NCI-H1930 (cell line): Measurements from ENCODE around the gene RXRA.

Source experiments
- DNase-seq, 2 experiments: peaks; one replicate each; lab custom pipeline; 2025; lab: John Stamatoyannopoulos, UW

Gene RXRA

DNA sequence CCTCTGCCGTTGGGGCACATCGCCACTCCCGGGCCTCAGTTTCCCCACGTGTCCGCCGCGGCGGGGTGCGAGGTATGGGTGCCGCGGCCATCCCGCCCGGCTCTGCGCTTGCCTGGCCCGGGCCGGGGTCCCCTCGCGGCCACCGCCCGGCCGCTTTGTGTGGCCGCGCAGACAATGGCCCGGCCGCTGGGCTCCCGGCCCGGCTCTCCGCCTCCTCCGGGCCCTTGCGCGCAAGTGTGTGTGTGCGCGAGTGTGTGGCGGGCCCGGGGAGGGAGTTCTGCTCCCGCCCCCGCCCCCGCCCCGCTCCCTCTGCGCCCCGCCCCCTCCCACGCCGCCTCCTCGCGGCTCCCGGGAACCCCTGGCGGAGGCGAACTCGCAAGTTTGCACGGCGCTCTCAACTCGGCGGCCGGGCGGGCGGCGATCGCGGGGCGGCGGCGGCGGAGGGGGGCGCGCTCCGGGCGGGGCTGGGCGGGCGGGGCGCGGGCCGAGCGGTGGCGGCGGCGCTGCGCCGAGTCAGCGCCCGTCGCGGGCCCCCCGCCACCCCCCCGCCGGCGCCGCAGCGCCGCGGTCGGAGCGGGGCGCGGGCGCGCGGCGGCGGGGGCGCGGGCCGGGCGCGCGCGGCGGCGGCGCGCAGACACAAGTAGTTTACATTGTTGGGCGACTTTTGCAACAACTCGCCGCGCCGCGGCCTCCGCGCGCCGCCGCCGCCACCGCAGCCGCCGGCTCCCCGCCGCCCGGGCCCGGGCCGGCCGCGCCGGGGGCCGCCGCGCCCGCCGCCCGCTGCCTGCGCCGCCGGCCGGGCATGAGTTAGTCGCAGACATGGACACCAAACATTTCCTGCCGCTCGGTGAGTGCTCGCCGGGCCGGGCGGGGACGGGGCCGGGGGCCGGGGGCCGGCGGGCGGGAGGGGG is at the start of gene RXRA:
TSS of gene RXRA (plus strand) at position 643 of the 911 bp plus-strand sequence. CDS start at position 820, 177 bp downstream.
- peak; percentile 40 to 57 for DNase-seq

DNA sequence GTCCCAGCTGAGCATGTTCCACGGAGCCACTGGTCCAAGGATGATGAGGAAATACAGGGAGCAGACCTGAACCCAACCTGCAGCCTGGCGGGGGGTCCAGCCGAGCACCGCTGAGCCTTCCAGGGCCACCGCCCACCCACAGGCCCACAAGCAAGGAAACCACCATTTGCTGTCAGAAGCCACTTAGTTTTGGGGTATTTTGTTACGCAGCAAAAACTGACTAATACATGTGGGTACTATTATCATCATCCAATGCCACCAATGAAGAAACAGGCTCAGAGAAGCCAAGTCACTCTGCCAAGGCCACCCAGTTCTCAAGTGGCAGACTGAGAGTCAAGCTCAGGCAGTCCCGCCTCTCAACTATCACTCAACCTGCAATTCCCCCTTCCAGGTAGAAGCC is 48.0 kb upstream of the RXRA start:
- no peak for DNase-seq

DNA sequence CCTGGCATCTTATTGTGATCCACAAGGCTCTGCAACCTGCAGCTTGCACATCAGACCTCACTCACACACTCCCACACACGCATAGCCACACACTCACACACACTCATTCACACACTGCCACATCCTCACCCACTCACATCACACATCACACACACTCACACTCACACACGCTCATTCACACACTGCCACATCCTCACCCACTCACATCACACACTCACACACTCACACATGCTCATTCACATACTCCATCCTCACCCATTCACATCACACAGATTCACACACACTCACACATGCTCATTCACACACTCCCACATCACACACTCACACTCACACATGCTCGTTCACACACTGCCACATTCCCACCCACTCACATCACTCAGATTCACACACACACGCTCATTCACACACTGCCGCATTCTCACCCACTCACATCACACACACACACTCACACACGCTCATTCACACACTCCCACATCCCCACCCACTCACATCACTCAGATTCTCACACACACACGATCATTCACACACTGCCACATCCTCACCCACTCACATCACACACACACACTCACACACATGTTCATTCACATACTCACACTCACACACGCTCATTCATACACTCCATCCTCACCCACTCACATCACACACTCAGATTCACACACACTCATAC is 47.1 kb upstream of the RXRA start:
- DNase-seq: no peak

DNA sequence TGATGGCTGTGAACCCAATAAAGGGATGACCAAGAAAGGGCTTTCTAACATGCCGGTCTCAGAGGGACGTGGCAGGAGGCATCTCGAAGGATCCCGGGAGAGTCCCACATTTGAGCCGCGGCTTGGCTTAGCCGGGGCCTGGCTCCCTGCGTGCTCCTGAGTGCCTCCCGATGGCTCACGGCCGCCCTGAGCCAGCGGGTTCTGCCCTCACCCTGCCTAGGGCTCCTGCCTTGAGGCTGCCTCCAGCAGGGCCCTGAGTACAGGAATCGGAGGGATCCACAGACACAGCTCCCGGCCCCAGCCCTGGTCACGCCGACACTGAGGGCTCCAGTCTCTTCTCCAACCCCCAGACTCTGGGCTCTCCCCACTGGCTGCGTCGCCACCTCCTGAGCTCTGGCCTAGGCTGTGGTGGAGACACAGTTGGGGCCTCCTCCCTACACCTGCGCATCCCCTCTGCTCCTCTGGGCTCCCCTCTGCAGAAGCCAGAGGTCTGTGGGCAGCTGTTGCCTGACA is 44.1 kb upstream of the RXRA start:
- DNase-seq: no peak

DNA sequence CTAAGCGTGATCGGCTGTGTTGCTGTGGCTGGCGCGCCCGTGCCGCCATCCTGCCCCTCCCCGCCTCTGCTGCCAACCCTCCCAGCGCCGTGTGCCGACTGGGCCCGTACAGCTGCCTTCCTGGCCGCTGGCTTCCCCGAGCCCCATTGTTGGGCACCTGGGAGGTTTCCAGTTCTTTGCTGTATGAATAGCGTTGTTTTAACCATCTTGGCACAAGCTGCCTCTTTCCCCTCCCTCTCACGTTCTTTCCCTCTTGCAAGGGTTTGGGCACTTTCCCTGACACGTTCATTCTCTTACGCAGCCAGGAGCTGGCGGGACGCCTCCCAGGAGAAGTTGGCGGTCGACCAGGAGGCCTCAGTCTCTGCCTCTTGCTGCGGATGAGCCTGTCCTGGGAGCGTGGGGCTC is 43.1 kb upstream of the RXRA start:
- no peak for DNase-seq

DNA sequence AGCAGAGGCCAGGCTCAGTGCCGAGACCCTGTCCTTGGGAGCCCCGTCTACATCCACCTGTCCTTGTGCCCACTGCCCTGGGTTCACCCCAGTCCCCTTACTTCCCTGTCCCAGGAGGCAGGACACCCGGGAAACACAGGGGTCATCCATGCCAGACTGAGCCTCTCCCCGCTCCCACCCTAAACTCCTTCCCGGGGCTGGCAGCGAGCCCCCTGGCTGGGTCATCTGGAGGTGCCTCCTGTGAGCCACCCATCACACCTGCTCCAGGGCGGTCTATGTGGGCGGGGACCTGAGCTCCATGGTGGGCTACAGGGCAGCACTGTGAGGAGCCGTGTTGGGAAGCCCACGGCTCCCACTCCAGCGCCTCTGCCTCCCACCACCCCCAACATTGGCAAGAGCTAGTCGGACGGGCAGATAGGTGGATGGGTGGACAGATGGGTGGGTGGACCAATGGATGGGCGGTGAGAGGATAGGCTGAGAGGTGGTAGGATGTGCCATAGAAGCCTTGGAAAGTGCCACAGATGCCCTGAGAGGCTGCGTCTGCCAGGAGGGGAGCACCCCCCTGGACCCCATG is 42.5 kb upstream of the RXRA start:
- DNase-seq: no peak

DNA sequence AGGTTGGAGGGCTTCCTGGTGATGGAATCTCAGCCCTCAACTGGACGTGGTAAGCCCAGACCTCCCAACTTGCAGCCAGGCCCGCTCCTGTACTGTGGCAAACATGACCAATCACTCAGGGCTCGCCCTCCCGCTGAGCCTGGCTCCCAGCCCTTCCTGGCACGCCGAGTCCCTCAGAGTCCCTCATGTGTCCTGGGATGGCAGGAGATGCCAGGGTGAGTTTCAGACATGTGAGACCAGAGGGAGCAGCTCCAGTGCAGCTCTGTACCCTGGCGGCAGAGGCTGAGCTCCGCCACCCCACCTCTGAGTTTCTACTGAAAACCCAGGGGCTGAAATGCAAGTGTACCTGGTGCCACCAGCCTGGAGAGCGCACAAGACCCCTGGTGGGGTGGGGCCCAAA is 42.0 kb upstream of the RXRA start:
- DNase-seq: no peak

DNA sequence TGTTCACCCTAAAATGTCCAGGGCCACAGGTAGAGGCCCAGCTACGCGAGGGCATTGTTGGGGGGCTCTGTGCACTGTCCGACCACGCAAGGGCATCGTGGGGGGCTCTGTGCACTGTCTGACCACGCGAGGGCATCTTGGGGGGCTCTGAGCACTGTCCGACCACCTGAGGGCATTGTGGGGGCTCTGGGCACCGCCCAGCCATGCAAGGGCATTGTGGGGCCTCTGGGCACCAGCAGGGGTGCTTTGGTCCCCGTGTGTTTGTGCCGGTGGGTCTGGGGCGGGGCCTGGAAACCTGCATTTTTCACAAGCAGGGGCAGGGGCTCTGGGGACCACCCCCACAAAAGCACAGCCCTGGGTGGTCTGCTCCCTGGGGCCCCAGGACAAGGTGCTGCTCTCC is 41.5 kb upstream of the RXRA start:
- no peak for DNase-seq

DNA sequence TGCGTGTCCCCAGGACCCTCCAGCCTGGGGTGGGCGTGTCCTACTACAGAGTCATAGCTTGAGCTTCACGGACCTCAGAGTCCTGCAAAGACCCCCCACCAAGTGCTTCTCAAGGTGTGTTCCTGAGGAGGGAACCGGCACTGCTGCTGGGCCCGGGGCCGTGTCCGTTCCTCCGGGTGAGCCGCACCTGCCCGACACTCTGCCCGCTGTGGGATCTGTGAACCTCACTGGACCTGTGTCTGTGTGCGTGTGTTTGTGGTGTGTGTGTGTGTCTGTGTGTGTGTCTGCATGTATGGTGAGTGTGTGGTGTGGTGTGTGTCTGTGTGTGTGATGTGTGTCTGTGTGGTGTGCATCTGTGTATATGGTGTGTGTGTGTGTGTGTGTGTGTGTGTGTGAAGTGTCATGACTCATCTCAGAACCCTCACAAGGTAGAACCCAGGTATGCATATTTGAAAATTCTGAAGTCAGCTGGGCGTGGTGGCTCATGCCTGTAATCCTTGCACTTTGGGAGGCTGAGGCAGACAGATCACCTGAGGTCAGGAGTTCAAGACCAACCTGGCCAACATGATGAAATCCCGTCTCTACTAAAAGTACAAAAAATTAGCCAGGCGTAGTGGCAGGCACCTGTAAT is 40.9 kb upstream of the RXRA start:
- DNase-seq: no peak

DNA sequence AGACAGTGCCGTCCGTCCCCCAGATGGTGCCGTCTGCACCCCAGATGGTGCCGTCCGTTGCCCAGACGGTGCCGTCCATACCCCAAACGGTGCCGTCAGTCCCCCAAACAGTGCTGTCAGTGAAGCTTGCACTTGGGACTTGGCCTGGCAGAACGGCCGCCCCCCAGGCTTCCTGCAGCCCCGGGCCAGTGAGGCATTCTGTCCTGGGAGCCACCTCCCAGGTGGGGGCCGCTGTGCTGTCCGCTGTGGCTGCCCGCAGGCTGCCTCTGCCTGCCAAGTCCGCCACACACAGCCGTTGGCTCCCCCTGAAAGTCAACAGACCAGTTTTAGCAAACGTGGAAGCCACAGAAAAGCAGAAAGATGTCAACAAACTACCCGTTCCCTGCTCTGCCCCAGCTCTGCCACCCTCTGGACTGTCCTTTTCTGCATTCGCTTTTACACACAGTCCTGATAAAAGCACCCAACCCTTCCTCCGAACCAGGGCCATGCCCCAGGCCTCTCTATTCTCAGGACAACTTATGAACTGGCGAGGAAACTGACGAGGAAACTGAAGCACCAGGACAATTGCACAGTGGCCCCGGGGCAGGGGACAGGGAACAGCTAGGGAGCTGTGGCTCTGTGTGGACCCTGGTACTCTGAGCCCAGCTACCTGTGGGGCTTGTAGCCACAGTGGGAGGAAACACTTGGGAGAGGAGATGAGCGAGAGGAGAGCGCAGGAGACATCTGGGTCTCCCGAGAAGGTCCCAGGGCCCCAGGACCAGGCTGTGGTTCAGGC is 39.6 kb upstream of the RXRA start:
- no peak for DNase-seq

DNA sequence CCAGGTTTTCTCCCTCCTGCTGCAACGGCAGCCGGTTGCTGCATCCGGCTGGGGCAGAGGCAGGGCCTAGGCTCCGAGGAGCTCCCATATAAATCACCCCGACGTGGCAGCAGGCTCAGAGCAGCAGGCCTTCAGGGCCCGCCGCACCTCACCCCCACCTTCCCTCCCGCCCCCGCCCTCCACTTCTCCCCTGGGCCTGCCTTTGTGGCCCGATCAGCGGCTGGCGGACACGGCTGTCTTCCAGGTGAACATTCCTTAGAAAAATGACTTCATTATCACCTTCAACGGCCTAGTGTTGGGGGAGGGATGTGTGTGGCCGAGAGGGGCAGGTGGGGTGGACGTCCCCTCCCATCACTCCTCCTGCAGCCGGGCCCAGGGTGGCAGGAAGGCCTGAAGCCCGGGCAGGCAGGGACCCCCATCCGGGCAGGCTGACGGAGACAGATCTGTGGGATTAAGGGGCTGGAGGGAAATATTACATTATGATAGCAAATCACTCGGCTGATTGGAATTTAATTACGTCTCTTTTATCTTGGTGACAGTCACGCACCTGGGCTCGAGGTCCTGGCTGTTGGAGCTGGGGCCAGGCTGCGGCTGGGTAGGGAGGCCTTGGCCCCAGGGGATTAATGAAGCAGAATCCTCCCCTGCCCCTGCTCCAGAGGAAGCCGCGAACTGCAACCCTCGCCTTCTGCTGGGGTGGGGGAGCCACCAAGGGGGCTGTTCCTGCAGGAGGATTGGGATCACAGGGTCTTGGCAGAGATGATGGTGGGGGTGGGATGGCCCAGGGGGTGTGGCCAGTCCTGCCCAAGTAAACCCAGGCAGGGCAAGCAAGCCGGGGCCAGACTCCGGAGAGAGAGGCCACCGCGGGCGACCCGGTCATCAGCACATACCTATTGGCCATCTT is 38.4 kb upstream of the RXRA start:
- DNase-seq: no peak

DNA sequence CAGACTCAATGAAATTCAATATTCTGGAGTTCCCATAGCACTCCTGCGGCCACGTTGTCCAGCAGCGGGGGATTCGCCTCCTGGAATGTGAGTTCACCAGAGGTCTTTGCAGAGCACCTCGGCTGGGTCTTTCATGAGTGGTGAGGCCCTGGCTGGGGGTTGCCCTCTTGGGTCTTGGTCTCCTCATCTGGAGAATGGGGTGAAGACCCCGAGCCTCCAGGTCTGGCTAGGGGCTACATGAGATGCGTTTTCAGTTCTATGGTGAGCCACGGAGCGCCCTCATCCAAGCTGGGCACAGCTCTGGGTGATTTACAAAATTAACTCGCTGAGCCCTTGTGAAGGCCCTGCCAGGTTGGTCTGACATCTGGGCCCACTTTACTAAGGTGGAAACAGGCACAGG is 37.5 kb upstream of the RXRA start:
- no peak for DNase-seq

DNA sequence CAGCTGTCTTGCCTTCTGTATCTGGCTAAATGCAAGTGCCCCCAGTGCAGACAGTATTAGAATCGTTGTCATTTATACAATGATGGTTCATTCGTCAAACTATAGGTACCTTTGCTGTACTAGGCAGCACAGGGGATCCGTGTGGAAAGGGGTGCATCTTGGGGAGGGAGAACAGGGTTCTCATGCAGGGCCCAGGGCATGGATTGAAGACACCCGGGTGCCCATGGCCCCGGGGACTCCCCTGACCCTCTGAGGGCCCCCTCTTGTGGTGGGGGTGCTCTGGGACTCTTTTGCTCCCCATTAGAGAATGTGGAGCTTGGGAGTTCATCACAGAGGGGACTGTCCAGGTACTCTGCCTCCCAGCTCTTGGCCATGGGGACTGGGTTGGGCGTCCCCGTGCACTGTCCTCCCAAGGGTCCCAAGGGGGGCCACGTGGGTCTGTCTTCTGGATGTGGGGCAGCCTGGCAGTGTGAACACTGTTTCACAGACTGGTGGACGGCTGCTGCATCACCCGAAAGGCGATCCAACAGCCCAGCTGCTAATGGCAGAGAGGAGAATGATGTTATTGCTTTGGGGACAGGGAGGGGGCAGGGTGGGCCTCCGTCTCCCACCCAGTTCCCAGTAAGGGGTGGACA is 36.9 kb upstream of the RXRA start:
- DNase-seq: no peak

DNA sequence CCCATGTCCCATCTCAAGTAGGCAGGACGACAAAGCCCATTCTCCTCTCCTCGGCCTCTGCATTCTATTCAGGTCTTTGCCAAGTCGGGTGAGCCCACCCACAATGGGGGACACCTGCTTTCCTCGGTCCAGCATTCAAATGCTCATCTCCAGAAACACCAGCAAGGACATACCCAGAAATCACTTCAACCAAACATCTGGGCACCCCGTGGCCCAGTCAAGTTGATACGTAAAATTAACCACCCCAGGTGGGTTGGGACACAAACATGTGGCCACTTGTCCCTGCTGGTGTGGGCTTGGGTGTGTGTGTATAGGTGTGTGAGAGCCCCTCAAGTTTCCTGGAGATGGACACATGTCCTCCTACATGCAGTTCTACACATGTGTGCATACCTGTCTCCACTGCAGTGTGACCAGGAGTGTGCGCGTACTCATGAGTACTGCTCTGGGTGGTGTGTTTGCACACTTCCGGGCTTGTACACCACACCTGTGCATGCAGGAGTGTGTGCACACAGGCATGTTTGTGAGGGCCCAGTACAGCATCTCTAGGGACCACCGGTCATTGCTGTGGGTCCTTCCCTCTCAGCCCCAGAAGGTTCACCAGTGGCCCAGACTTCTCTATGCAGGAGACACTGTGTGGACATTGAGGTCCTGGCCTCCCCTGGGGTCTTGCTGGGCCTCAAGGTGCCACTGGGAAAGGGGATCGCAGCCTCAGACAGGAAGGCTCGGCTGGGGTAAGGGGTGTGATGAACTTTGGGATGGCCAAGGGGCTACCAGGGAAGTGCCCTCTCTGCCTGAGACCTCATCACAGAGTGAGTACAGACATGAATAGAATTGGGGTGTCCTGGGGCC is 35.4 kb upstream of the RXRA start:
- DNase-seq: no peak

DNA sequence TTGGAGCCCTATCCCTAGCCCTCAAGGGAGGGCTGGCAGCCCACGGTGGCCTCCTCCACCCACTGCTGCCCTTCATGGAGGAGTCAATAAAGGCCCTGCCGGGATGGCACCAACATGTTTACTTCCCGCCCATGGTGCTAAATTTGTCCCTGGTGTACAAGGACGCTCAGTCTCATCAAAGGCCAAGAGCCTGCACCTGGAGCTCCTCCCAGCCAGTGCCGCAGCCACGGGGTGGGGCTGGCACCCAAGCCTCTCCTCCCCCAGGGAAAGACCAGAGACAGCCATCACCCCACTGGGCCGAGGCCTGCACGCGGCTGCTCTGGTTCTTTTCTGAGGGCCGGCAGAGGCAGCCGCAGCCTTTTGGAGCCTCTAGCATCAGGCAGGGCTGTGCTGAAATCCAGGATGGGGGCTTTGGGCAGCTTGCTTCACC is 34.8 kb upstream of the RXRA start:
- DNase-seq: no peak

DNA sequence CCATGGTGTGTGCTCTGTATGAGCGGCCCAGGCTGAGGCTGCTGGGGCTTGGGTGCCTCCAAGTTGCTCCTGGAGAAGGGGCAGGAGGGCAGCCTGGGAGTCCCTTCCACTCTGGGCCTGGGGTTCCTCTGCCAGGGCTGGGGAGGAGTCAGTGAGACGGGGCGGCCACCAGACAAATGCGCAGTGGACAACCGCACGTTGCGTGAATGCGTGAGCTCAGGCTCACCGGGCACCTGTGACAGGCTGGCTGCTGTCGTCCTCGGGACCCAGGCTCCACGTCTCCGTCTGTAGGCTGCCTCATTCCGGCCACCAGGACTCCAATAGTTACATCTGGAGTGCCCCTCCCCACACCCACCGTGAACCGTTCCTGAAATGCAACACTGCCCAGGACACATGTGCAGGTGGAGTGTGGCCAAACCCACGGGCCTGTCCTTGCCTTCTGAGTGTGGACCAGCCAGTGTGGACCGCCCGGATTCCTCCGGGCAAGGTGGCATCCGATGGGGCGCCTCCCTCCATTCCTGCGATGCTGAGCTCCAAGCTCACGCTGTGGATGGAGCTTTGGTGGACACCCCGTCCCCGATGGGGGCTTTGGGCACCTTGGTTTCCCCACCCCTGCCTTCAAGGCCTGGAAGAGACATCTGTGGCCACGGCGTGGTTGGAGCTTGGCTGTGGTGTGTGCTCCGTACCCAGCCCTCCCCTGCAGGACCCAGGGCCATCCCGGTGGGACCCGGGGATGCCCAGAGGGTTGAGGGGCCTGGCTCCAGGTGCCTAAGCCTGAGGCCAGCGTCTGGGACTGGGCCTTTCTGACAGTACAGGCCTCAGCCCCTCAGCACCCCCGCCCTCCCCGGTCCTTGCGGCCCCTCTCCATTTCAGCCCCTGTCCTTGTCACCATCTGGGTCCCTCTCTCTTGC is 34.0 kb upstream of the RXRA start:
- no peak for DNase-seq

DNA sequence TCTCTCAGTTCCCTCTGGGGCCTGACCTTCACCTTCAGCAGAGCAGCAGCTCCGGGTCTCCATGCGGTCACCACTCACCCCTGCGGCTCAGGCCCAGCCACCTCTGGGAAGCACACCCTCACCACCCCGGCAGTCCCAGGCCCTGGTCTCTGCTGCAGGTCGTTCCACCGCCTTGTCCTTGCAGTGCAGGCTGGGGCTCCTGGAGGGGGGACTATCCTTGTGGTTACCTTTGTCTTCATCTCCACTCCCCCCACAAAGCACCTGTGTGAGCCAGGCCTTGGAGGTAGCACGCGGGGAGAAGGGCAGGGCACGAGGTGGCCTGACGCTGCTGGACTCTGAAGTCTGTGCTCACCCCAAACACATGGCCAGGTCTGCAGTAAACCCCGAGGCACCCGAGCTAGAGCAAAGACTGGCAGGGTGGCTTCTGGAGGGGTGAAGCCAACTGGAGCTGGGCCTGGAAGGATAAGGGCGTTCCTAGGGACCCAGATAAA is 33.2 kb upstream of the RXRA start:
- DNase-seq: no peak
